Transverse colon (tissue), 4 donors: ENCODE data around the gene BACH2. TPM values are rescaled to one million over a fixed set of nuclear protein-coding genes. Genes with fewer than 3 reads are reported as not detected.

Source experiments
- DNase-seq: peaks from one replicate; pipeline ENCODE4 v3.0.0-alpha.2; 2019
- H3K27ac ChIP-seq, 4 donors: fragments of 200-600 bp; sonication (generic); 2 replicates each; pipeline ENCODE4 v1.5.1; 2016 to 2018; ENCODE audit warnings: inconsistent platforms in 4 of 4
- H3K27me3 ChIP-seq: fragments of 200-600 bp; sonication (generic); 2 replicates; pipeline ENCODE4 v1.5.1; 2017; ENCODE audit warnings: inconsistent platforms
- H3K36me3 ChIP-seq, 4 donors: fragments of 200-600 bp; sonication (generic); 2 replicates each; pipeline ENCODE4 v1.5.1; 2017 to 2019; ENCODE audit warnings: inconsistent platforms in 4 of 4
- H3K4me1 ChIP-seq, 4 donors: fragments of 200-600 bp; sonication (generic); 2 replicates each; pipeline ENCODE4 v1.5.1; 2017 to 2020; ENCODE audit warnings: inconsistent platforms in 4 of 4
- H3K4me3 ChIP-seq, 4 donors: fragments of 200-600 bp; sonication (generic); 1 replicate in 1 of 4; 2 replicates in 3 of 4; pipeline versions ENCODE4 v1.5.1 to v1.6.1; 2017 to 2019; ENCODE audit warnings: inconsistent platforms in 4 of 4
- H3K9me3 ChIP-seq, 2 donors: fragments of 200-600 bp; sonication (generic); 2 replicates each; pipeline ENCODE4 v1.5.1; 2017 to 2019; ENCODE audit warnings: inconsistent platforms in 2 of 2
- CTCF ChIP-seq, 5 experiments: fragments of 200-600 bp in 3 of 5; fragments of 450-650 bp in 2 of 5; sonication (generic) in 3 of 5; IDR thresholded peaks; 1 replicate in 2 of 5; 2 replicates in 3 of 5; pipeline ENCODE4 v1.5.1; 2016 to 2017; ENCODE audit warnings: antibody characterized with exemption in 5 of 5, inconsistent platforms in 3 of 5, mild to moderate bottlenecking in 2 of 5, moderate library complexity in 1 of 5
- EP300 ChIP-seq: sonication (generic); formaldehyde crosslinking; IDR thresholded peaks from one replicate; pipeline ENCODE4 v1.6.1; 2017; ENCODE audit warnings: antibody characterized with exemption, low read depth
- POLR2A ChIP-seq: fragments of 450-650 bp; IDR thresholded peaks from one replicate; pipeline ENCODE4 v1.6.1; 2016; ENCODE audit warnings: antibody characterized with exemption, mild to moderate bottlenecking, moderate library complexity
- POLR2AphosphoS5 ChIP-seq, 3 donors: sonication (generic); formaldehyde crosslinking; IDR thresholded peaks; one replicate each; pipeline ENCODE4 v1.6.1; 2016; ENCODE audit warnings: antibody characterized with exemption in 3 of 3
- WGBS, 2 donors: methylation state at CpG; one replicate each; pipeline ENCODE4 v1.1.5; 2018; ENCODE audit warnings: low coverage in 1 of 2; 5-methylcytosine and 5-hydroxymethylcytosine counted together
- in situ Hi-C, 4 donors: fragments of 200-750 bp; cut with MboI; loops; one replicate each; pipeline versions ENCODE4 v1.15.0 to v1.15.1; 2017; ENCODE audit warnings: low sequenced_read_pairs in 3 of 4, low pct_ligation_motif_present in 1 of 4, low pct_unique_long_range_greater_than_20kb in 1 of 4
- intact Hi-C: fragments of 100-400 bp; cut with DNase I; formaldehyde crosslinking; loops from one replicate; pipeline ENCODE4 v1.15.1; 2023; ENCODE audit warnings: low total_unique reads
- total RNA-seq, 4 donors: library from RNA; depleted of rRNA; stranded (reverse); fragments of >200 nt; gene quantifications; one replicate each; pipeline ENCODE4 v1.1.0, GENCODE V29; 2016

Gene BACH2
- total RNA-seq, 4 donors from 2014 or later = 0.20 to 7.5 (median 2.4) TPM

DNA sequence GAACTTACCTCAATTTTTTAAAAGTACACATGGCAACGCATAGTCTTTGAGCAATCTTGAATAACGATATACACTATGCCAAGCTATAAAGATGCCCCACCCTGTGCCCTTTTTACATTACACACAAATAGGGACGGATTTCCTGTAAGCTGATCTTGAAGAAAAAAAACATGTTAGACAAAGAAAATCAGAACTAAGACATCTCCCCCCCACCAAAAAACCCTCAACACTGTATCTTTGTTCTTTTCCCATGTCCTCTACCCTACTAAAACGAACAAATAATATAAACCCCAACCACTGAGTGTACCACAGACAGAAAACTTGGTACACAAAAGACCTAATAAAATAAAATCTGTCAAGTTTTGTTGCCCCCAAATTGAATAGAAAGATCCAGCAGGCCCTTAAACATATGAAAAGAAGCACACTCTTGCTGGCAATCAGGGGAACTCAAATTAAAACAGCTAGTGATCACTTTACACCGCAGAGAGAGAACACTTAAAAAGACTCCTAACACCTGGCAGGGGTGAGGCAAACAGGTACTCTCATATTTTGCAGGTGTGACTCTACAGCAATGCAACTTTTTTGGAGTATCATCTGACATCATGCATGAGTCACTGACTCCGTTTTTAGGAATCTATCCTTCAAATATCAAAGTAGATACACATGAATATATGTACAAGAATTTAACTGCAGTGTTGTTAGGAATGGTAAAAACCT is 29.6 kb downstream of the BACH2 start:
- H3K4me1 ChIP-seq = peaks cover 0 to 21% (median 0%) of the 10 kb centered on the region in 4 donors
- H3K27ac ChIP-seq = no peak overlapping the region
- intact Hi-C loops = no loop called here
- 45 to 56% methylated on average over 6 of the region's 6 CpGs for WGBS, 2 donors
- in situ Hi-C loops = no loop called here
- no peak overlapping the region for H3K4me3 ChIP-seq
- DNase-seq = no peak
- H3K9me3 ChIP-seq = no peaks in the 10 kb centered on the region
- TF ChIP-seq POLR2AphosphoS5 (IDR thresholded peaks at IDR 0.05) = no peak
- no peak for TF ChIP-seq POLR2A
- no peaks in the 10 kb centered on the region for H3K27me3 ChIP-seq
- H3K36me3 ChIP-seq = no peaks in the 10 kb centered on the region

DNA sequence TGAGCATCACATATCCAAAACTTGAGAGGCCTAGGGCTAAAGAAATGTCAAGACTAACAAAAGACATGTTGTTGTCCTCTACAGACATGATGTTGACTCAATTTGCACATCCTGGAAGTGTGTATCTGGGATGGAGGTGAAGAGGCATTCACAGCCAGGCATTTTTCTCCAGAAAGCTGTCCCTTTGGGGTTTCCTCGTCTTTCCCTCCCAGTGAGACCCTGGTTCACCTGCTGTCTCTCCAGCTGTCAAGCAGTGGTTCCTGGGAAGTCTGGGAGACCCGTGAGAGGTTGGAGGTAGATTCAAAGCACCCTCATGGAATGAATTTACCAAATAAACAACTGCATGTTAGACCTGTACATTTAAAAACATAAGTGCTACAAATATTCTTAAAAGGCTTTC is 32.1 kb downstream of the BACH2 start:
- Histone ChIP-seq H3K4me1 (peaks cover 0 to 21% (median 0%) of the 10 kb centered on the region in 4 donors), H3K4me3 (no peak overlapping the region), H3K27ac (no peak overlapping the region), H3K9me3 (no peaks in the 10 kb centered on the region), H3K36me3 (no peaks in the 10 kb centered on the region), H3K27me3 (no peaks in the 10 kb centered on the region)
- 88% methylated on average over 1 to 2 of the region's 2 CpGs for WGBS, 2 donors
- no peak for DNase-seq
- intact Hi-C loops (no loop called here), in situ Hi-C loops (no loop called here)
- no peak for TF ChIP-seq POLR2AphosphoS5 (IDR thresholded peaks at IDR 0.05)
- TF ChIP-seq POLR2A = no peak
- no peak for TF ChIP-seq CTCF (IDR thresholded peaks at IDR 0.05)
- TF ChIP-seq EP300 = no peak

DNA sequence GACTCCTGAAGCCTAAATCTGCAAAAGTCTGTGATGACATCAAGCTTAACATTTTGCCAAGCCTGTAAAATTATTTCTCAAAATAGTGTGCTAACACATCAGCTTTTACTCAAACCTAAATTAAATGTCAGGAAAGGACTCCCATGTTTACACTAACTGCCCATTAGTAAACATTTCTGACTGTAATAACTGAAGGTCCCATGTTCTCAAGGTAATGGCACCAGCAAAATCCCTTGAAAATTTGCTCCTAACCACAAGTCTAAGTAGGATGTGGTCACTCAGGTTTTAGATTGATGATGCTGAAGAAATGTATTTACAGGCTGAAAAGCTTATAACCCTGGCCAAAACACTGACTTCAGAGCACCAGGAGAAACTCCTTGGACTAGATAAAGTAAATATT is 33.0 kb downstream of the BACH2 start:
- TF ChIP-seq POLR2AphosphoS5 (IDR thresholded peaks at IDR 0.05) (no peak), CTCF (IDR thresholded peaks at IDR 0.05) (no peak), POLR2A (no peak), EP300 (no peak)
- intact Hi-C loops (no loop called here), in situ Hi-C loops (no loop called here)
- H3K27me3 ChIP-seq = no peaks in the 10 kb centered on the region
- H3K36me3 ChIP-seq = no peaks in the 10 kb centered on the region
- H3K9me3 ChIP-seq = no peaks in the 10 kb centered on the region
- no peak for DNase-seq
- H3K27ac ChIP-seq = no peak overlapping the region
- H3K4me3 ChIP-seq = no peak overlapping the region
- H3K4me1 ChIP-seq = peaks cover 0 to 21% (median 0%) of the 10 kb centered on the region in 4 donors

DNA sequence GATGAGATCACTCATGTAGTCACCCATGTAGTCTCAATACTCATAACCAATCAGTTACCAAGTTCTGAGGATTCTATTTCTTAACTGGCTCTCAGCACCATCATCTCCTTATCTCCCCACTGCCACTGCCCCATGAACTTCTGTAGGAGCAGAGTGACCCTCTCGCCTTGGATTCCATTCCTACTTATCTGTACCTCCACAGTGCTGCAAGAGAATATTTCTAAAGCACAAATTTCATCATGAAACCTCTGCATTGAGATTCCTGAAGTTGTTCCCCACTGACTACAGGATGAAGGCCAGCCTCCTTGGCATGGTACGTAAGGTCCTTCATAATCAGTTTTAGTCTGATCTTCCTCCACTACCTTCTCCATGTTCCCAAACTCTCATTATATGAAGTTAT is 34.8 kb downstream of the BACH2 start:
- no peaks in the 10 kb centered on the region for H3K36me3 ChIP-seq
- no peaks in the 10 kb centered on the region for H3K9me3 ChIP-seq
- peaks cover 0 to 16% (median 0%) of the 10 kb centered on the region in 4 donors for H3K4me1 ChIP-seq
- in situ Hi-C loops (no loop called here), intact Hi-C loops (no loop called here)
- H3K27ac ChIP-seq = no peak overlapping the region
- TF ChIP-seq CTCF (IDR thresholded peaks at IDR 0.05) (no peak), EP300 (no peak), POLR2A (no peak), POLR2AphosphoS5 (IDR thresholded peaks at IDR 0.05) (no peak)
- no peak overlapping the region for H3K4me3 ChIP-seq
- H3K27me3 ChIP-seq = no peaks in the 10 kb centered on the region
- WGBS, 2 donors = 94 to 100% methylated on average over 2 of the region's 2 CpGs
- no peak for DNase-seq

- DNase-seq = no peak
- no peaks in the 10 kb centered on the region for H3K27me3 ChIP-seq
- H3K36me3 ChIP-seq = no peaks in the 10 kb centered on the region
- TF ChIP-seq POLR2AphosphoS5 (IDR thresholded peaks at IDR 0.05) (no peak), CTCF (IDR thresholded peaks at IDR 0.05) (no peak), POLR2A (no peak), EP300 (no peak)
- intact Hi-C loops = no loop called here
- no peaks in the 10 kb centered on the region for H3K4me1 ChIP-seq
- no peak overlapping the region for H3K27ac ChIP-seq
- no peaks in the 10 kb centered on the region for H3K9me3 ChIP-seq
- in situ Hi-C loops = no loop called here
- 95 to 100% methylated on average over 1 of the region's 1 CpG for WGBS, 2 donors
- no peak overlapping the region for H3K4me3 ChIP-seq
These were observed 39.2 kb downstream of the BACH2 start for GRCh38 chr6:90257486-90257738.
